WI38 (cell line): ENCODE measurements around the gene MIGA2.

Experiments
- H3K4me3 ChIP-seq: 2 replicates; pipeline ENCODE4 v1.5.1; 2011; ENCODE audit warnings: low read depth, mild to moderate bottlenecking, control low read depth, low read length
- TF ChIP-seq, protein P1 (sequence below): IDR thresholded peaks from 2 replicates; pipeline ENCODE4 v1.5.1; 2012; ENCODE audit warnings: low read depth, mild to moderate bottlenecking, control low read depth, low read length

The MIGA2 gene

DNA sequence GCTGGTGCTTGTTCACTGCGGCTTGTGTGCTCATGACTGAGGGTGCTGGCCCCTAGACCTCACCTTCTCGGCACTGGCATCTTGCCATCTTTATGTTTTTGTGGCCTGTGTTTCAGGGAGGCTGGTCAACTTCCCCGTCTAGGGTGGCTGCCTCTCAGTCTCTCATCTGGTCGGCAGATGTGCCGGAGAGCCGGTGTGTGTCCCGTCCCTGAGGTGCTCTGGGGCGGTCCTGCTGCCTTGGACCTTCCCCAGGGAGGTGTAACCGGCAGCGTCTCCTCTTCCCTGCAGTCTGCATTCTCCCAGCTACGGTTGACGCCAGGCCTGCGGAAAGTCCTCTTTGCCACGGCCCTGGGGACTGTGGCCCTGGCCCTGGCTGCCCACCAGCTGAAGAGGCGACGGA is 5.6 kb downstream of the MIGA2 start:
- TF ChIP-seq, protein P1, sequence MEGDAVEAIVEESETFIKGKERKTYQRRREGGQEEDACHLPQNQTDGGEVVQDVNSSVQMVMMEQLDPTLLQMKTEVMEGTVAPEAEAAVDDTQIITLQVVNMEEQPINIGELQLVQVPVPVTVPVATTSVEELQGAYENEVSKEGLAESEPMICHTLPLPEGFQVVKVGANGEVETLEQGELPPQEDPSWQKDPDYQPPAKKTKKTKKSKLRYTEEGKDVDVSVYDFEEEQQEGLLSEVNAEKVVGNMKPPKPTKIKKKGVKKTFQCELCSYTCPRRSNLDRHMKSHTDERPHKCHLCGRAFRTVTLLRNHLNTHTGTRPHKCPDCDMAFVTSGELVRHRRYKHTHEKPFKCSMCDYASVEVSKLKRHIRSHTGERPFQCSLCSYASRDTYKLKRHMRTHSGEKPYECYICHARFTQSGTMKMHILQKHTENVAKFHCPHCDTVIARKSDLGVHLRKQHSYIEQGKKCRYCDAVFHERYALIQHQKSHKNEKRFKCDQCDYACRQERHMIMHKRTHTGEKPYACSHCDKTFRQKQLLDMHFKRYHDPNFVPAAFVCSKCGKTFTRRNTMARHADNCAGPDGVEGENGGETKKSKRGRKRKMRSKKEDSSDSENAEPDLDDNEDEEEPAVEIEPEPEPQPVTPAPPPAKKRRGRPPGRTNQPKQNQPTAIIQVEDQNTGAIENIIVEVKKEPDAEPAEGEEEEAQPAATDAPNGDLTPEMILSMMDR = no peak
- no peak overlapping the region for H3K4me3 ChIP-seq

DNA sequence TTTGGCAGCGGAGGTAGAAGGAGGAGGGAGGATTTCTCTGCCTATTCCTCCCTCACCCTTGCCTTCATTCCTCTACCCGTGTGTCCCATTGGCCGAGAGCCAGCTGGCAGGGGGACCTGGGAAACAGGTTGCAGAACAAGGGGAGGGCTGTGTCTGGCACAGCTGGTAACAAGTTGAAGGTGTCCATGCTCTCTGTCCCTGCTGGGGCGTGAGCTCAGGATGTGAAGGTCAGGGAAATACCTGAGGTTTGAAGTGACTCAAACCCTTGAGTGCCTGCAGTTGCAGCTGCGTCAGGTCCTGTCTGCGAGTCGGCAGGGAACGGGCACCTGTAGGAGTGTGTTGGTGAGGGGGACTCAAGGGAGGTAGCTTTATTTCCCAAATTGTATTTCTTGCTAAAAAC is 16.2 kb downstream of the MIGA2 start:
- TF ChIP-seq, protein P1 = no peak

DNA sequence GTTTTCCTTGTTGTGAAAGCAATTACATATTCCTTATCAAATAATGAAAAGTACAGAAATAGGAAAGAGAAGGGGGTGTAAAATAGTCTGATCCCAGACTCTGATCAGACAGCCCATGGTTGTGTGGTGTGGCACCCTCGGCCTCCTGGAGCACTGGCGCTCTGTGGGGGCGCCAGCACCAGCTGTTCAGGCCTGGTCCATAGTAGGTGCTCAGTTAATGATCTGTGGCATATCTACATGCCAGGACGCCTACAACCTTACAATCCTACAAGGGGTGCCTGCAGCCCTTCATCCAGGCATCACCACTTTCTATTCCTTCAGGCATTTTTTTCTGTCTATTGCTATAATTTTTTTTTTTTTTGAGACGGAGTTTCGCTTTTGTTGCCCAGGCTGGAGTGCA is 16.6 kb downstream of the MIGA2 start:
- no peak overlapping the region for H3K4me3 ChIP-seq
- TF ChIP-seq, protein P1 = no peak

More for the DNA sequence above, 16.2 kb downstream of the MIGA2 start:
- H3K4me3 ChIP-seq = no peak overlapping the region

DNA sequence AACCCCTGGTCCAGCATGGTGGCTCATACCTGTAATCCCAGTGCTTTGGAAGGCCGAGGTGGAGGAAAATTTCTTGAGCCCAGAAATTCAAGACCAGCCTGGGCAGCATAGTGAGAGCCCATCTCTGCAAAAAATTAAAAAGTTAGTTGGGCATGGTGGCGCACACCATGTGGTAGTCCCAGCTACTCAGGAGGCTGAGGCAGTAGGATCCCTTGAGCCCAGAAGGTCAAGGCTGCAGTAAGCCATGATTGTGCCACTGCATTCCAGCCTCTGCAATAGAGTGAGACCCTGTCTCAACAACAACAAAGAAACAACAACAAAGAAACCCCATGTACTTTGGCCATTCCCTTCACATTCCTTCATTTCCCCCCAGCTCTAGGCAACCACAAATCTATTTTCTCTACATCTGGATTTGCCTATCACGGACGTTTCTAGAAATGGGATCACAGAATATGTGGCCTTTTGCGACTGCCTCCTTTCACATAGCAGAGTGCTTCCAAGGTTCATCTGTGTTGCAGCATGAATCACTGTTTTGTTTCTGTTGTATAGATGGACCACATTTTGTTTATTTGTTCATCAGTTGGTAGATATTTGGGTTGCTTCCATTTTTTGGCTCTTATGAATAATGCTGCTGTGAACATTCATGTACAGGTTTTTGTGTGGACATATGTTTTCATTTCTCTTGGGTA is 17.9 kb downstream of the MIGA2 start:
- TF ChIP-seq, protein P1 = no peak

DNA sequence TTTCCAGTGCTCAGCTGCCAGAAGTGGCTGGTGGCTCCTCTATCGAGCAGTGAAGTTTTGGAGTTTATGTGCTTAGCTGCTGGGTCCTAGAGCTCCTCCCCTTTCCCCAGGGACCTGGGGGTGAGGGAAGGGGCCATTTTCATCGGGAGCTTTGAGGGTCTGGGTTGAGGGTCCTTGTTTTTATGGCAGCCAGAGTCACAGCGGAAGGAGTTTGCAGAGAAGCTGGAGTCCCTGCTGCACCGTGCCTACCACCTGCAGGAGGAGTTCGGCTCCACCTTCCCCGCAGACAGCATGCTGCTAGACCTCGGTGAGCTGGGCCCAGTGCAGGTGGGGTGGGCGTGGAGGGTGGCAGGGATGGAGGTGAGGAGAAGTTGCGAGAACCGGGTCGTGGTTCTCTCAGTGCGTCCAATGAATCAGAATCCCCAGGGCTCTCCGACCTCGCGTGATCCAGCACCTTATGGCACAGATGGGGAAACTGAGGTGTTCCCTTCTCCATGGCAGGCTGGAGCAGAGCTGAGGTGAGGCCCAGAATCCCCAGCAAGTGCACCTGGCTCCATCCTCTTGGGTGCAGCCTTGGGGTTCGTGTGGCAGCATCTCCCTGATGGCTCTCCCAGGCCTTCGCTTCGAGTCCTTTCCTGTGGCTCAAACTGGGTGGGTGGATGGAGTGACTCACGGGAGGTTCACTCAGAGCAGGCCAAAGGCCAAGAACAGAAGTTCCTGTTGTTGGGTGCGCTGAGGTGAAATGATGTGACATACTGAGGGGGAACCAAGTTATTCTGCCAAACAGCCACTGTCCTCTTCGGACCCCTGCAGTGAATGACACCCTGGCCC is 22.8 kb downstream of the MIGA2 start:
- TF ChIP-seq, protein P1 = no peak
- no peak overlapping the region for H3K4me3 ChIP-seq

More for the DNA sequence above, 17.9 kb downstream of the MIGA2 start:
- no peak overlapping the region for H3K4me3 ChIP-seq

DNA sequence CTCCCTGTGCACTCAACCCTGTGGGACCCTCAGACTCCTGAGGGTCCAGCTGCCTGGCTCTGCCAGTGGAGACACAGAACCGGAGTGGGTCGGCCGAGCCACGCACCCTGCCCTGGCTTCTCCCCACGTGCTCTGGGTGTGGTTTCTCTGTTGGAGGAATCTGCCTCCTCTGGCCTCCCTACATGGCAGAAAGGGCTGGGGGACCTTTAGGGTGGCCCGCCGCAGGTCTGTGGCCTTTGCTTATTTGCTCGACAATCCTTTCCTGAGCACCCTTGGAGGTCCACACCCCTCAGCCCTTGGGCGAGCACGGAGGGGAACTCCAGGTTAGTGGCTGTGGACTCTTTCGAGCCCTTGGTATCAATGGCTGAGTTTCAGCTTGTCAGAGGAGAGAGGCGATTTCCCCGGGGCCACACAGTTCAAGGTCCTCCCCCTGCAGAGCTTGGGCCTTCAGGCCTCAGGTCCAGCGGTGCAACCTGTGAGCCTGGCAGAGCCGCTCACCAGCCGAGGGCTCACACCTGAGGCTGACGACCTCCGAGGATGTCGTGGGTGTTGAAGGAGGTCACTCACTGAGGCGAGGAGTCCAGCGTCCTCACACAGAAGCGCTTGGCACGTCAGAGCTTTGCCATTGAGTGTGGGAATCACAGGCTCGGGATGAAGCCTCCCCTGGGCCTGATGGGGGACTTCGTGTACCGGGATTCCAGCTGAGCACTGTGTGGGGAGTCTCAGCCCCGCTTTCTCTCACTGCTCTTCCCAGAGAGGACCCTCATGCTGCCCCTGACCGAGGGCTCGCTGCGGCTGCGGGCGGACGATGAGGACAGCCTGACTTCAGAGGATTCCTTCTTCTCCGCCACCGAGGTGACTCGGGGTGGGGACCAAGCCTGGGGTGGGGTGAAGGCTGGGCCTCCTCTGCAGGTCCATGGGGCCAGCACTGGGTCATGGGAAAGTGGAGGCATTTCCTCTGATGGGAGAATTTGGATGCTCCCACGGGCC is 23.7 kb downstream of the MIGA2 start:
- no peak overlapping the region for H3K4me3 ChIP-seq
- TF ChIP-seq, protein P1 = no peak
